Neural cell (in vitro differentiated cells): ENCODE results near the gene RRAGD.

ENCODE experiments used
- CTCF ChIP-seq: fragments of 450-650 bp; IDR thresholded peaks from 2 replicates; pipeline ENCODE4 v1.5.1; 2014; ENCODE audit warnings: antibody characterized with exemption, mild to moderate bottlenecking, moderate library complexity; ENCODE audit not compliant: poor library complexity, severe bottlenecking
- EP300 ChIP-seq: fragments of 450-650 bp; conservative IDR thresholded peaks from 2 replicates; pipeline ENCODE4 v1.6.1; 2014; ENCODE audit warnings: antibody characterized with exemption, mild to moderate bottlenecking, moderate library complexity; ENCODE audit not compliant: poor library complexity, severe bottlenecking
- SMC3 ChIP-seq: fragments of 450-650 bp; conservative IDR thresholded peaks from 2 replicates; pipeline ENCODE4 v1.6.1; 2014; ENCODE audit warnings: antibody characterized with exemption, mild to moderate bottlenecking, moderate library complexity; ENCODE audit not compliant: poor library complexity

GRCh38 chr6:89415185-89415584 lies 3.1 kb upstream of the RRAGD start:
- TF ChIP-seq CTCF (no peak), SMC3 (no peak), EP300 (no peak)
